RWPE1 (cell line): ENCODE measurements around the gene EYA2.

Experiments
- CTCF ChIA-PET: fragments of 350-600 bp; sonication (Branson Sonifier 250); formaldehyde crosslinking; extraction: SDS; loops from one replicate; lab custom pipeline; 2021; lab: Yijun Ruan, JAX
- POLR2A ChIA-PET: fragments of 400-600 bp; formaldehyde crosslinking; extraction: SDS; loops from one replicate; lab custom pipeline; 2020; ENCODE audit warnings: antibody characterized with exemption; ENCODE audit not compliant: low non-redundant PET; lab: Yijun Ruan, JAX
- DNase-seq: peaks from one replicate; pipeline ENCODE4 v3.0.0; 2012; ENCODE audit warnings: low spot score
- H3K27ac ChIP-seq: fragments of 450-650 bp; 2 replicates; pipeline ENCODE4 v1.5.1; 2017
- TF ChIP-seq, protein P1 (sequence below): fragments of 450-650 bp; conservative IDR thresholded peaks from 2 replicates; pipeline ENCODE4 v1.5.1; 2017; ENCODE audit warnings: low read depth, mild to moderate bottlenecking

EYA2 gene

GRCh38 chr20:47146686-47147085 is 252.0 kb downstream of the EYA2 start:
- no peak for DNase-seq
- CTCF ChIA-PET: no interaction called here
- POLR2A ChIA-PET: no interaction called here
- H3K27ac ChIP-seq: no peak overlapping the region
- TF ChIP-seq, protein P1, sequence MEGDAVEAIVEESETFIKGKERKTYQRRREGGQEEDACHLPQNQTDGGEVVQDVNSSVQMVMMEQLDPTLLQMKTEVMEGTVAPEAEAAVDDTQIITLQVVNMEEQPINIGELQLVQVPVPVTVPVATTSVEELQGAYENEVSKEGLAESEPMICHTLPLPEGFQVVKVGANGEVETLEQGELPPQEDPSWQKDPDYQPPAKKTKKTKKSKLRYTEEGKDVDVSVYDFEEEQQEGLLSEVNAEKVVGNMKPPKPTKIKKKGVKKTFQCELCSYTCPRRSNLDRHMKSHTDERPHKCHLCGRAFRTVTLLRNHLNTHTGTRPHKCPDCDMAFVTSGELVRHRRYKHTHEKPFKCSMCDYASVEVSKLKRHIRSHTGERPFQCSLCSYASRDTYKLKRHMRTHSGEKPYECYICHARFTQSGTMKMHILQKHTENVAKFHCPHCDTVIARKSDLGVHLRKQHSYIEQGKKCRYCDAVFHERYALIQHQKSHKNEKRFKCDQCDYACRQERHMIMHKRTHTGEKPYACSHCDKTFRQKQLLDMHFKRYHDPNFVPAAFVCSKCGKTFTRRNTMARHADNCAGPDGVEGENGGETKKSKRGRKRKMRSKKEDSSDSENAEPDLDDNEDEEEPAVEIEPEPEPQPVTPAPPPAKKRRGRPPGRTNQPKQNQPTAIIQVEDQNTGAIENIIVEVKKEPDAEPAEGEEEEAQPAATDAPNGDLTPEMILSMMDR: no peak

GRCh38 chr20:47148059-47148458 is 253.4 kb downstream of the EYA2 start:
- ChIA-PET CTCF (interaction anchor here (0.6 to 1.8 kb wide), 3 partner anchors 20 to 232 kb away, joined by 3 to 4 read pairs (median 3); no protein-coding TSS in a partner anchor), POLR2A (no interaction called here)
- DNase-seq: no peak
- no peak overlapping the region for H3K27ac ChIP-seq
- TF ChIP-seq, protein P1: no peak

DNA sequence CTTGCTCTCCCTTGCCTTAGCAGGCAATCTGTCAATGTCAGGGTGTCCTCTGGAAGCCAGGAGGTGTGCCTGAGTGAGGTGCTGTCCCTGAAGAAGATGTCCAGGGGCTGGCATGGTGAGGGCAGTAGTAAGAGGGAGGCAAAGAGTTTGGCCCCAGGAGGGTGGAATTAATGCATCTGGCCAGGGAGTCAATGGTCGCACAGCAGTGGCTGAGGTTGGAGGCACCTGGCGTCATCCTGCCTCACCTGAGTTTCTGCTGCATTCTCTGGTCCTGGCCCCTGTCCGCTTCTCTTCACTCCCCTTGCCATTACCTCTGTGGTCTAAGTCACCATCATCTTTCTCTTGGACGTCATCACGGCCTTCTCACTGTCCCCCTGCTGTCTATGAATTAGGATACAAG is 255.3 kb downstream of the EYA2 start:
- TF ChIP-seq, protein P1: no peak
- no peak for DNase-seq
- POLR2A ChIA-PET: no interaction called here
- CTCF ChIA-PET: interaction anchor here (0.5 to 1.4 kb wide), 4 partner anchors 10 to 533 kb away, joined by 3 to 4 read pairs (median 3); no protein-coding TSS in a partner anchor
- no peak overlapping the region for H3K27ac ChIP-seq

DNA sequence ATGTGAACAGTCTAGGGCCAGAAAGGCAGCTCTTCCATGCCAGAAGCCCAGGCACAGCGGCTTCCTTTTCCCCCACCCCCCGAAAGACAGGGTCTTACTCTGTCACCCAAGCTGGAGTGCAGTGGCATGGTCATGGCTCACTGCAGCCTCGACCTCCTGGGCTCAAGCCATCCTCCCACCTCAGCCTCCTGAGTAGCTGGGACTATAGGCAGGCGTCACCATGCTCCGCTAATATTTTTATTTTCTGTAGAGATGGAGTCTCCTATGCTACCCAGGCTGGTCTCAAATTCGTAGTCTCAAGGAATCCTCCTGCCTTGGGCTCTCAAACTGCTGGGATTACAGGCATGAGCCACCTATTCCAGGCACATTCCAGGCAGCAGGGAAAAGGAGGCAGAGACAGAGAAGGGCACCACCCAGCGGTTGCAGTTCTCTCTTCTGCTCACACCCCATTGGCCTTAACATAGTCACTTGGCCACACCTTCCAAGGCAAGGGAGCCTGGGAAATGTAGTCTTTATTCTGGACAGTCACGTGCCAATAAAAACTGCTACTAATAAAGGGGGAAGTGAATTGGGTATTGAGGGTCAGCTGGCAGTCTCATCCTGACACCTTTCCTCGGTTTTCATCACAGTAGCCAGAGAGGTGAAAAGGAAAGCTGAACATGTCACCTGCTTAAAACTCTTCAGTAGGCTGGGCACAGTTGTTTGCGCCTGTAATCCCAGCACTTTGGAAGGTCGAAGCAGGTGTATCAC is 255.9 kb downstream of the EYA2 start:
- POLR2A ChIA-PET: no interaction called here
- CTCF ChIA-PET: interaction anchor here (0.5 to 1.4 kb wide), 8 partner anchors 11 to 534 kb away, joined by 3 to 4 read pairs (median 3); no protein-coding TSS in a partner anchor
- DNase-seq: peak; percentile 84
- no peak overlapping the region for H3K27ac ChIP-seq
- TF ChIP-seq, protein P1: no peak; the same call in 1 of the 2 replicates

GRCh38 chr20:47152068-47152467 is 257.4 kb downstream of the EYA2 start:
- ChIA-PET POLR2A (no interaction called here), CTCF (interaction anchor here (0.7 kb wide), 1 partner anchor 19 kb away, joined by 4 read pairs; no protein-coding TSS in a partner anchor)
- DNase-seq: no peak
- H3K27ac ChIP-seq: no peak overlapping the region
- TF ChIP-seq, protein P1: no peak

DNA sequence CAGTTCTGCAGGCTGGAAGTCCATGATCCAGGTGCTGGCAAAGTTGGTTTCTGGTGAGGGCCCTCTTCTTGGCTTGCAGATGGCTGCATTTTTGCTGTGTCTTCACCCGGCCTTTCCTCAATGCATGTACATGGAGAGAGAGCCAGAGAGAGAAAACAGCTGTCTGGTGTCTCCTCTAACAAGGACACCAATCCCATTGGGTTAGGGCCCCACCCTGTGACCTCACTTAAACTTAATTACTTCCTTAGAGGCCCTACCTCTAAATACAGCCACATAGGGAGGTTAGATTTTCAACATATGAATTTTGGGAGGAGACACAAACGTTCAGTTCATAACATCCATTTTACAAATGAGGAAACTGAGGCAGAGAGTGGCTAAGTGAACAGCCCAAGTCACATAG is 259.4 kb downstream of the EYA2 start:
- no peak for DNase-seq
- CTCF ChIA-PET: no interaction called here
- POLR2A ChIA-PET: no interaction called here
- TF ChIP-seq, protein P1: no peak
- H3K27ac ChIP-seq: no peak overlapping the region
